ENCODE measurements around the gene PADI6. TPM values are rescaled to one million over a fixed set of nuclear protein-coding genes. Genes with fewer than 3 reads are reported as not detected.

PADI6 gene
- total RNA-seq, 1 experiment from 2014 or later: not detected

GRCh38 chr1:17434016-17434415, 62.0 kb downstream of the PADI6 start:
- DNase-seq (ENCODE audit: low read depth): no peak

- DNase-seq (ENCODE audit: low read depth): no peak
These were observed 62.6 kb downstream of the PADI6 start for GRCh38 chr1:17434601-17435000.

- DNase-seq (ENCODE audit: low read depth): no peak
These were observed 64.6 kb downstream of the PADI6 start for GRCh38 chr1:17436380-17437174.

- no peak for DNase-seq (ENCODE audit: low read depth)
These were observed 65.2 kb downstream of the PADI6 start for GRCh38 chr1:17437260-17437579.

GRCh38 chr1:17437580-17438317, 65.8 kb downstream of the PADI6 start:
- DNase-seq (ENCODE audit: low read depth): peak; percentile 31

GRCh38 chr1:17438318-17439249, 66.6 kb downstream of the PADI6 start:
- peak; percentile 53 for DNase-seq (ENCODE audit: low read depth)

- DNase-seq (ENCODE audit: low read depth): peak; percentile 73
These were observed 67.5 kb downstream of the PADI6 start, which contains the start of gene RCC2 for GRCh38 chr1:17439250-17440073. Gene RCC2, minus strand, starts transcription at chr1:17439677. Its CDS starts 1,163 bp downstream, at chr1:17438514.

GRCh38 chr1:17440074-17440826, 68.3 kb downstream of the PADI6 start:
- no peak for DNase-seq (ENCODE audit: low read depth)

- DNase-seq (ENCODE audit: low read depth): no peak
These were observed 68.8 kb downstream of the PADI6 start for GRCh38 chr1:17440827-17441168.

- DNase-seq (ENCODE audit: low read depth): peak; percentile 38
These were observed 69.4 kb downstream of the PADI6 start for GRCh38 chr1:17441265-17441992.

- DNase-seq (ENCODE audit: low read depth): no peak
These were observed 70.0 kb downstream of the PADI6 start for GRCh38 chr1:17441993-17442357.

- no peak for DNase-seq (ENCODE audit: low read depth)
These were observed 70.8 kb downstream of the PADI6 start for GRCh38 chr1:17442841-17443240.

GRCh38 chr1:17447501-17447992, 75.6 kb downstream of the PADI6 start:
- DNase-seq (ENCODE audit: low read depth): peak; percentile 45

Other genes with a start within 250 kb of the PADI6 start
- 1.2 and 1.3 TPM in 2 replicates for gene PADI1, start 167.1 kb upstream of the PADI6 start, total RNA-seq (2014; rRNA removed)
- gene PADI3, start 123.1 kb upstream of the PADI6 start, total RNA-seq (2014; rRNA removed): 0.06 and 0.57 TPM in 2 replicates
- gene PADI4, start 64.0 kb upstream of the PADI6 start, total RNA-seq (2014; rRNA removed): not detected in 2 replicates
- 35.3 and 38.4 TPM in 2 replicates for gene RCC2, start 67.5 kb downstream of the PADI6 start, total RNA-seq (2014; rRNA removed)
- 51.7 and 53.3 TPM in 2 replicates for gene ARHGEF10L, start 167.5 kb downstream of the PADI6 start, total RNA-seq (2014; rRNA removed)